Measurements from ENCODE around the gene GOLGA8N.

Gene GOLGA8N

DNA sequence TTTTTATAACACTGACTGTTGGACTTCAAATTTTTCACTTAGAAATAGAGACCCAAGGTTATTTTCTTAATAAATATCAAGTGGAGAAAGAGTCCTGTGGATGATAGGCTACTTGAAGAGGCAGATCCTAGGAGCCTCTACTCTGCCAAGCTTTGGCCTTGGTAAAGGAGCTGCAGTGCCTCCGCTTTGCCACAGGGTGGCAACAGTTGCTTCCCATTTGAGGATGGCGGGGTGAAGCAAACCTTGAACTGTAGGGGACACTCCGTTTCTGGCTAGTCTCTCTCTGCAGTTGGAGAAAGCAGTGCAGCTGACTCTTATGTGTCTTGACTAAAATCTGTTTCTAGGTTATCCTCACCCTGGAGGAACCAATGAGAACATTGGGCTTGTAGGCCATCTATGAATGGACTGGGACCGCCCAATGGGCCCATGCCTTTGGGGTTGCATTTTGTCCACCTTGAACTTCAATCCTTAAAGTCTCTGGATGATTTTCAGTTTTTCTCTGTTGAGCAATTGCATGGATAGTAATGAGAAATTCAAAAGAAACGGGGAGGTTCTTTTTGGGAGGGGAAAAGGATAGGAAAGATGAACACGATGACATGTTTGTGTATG, 58.1 kb downstream of the GOLGA8N start:
- peak in 1 of 2 donors; percentile 5 for DNase-seq (ENCODE audit: low read depth in 2 of 2)

DNA sequence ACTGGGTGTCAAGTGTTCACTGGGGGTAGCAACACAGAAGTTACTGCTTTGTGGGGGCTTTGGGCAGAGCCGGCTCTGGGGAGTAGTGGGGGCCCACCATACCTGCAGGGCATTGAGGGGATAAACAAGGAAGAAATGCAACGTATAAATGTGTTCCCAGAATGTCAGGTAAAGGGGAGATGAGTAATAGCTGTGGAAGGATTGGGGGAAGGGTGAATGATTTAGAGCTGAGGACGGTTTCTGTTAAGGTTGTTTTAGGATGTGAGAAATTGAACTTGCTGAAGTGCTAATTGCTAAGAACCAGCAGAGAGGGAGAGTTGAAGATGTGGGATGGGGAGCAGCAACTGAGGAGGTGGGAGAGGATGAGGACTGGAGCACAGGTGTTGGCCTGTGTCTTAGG, 58.9 kb downstream of the GOLGA8N start:
- no peak for DNase-seq (ENCODE audit: low read depth in 2 of 2)

DNA sequence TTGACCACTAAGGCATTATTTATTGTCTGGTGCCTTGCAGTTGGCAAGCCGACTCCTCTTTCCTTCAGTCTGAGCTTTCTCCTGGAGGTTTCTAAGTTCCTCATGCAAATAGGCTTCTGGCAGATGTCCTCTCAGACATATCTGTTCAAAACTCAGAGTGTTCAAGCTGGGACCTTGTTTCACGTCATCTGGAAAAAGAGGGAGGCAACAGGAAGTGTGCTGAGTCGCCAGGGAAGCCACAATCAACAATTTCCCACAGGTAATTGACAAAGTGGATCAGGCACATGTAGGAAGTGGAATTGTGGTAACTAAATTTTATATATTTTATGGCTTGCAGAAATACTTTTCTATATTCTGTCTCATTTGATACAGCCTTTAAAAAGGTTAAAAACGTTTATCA, 62.8 kb downstream of the GOLGA8N start:
- DNase-seq (ENCODE audit: low read depth in 2 of 2) = no peak

DNA sequence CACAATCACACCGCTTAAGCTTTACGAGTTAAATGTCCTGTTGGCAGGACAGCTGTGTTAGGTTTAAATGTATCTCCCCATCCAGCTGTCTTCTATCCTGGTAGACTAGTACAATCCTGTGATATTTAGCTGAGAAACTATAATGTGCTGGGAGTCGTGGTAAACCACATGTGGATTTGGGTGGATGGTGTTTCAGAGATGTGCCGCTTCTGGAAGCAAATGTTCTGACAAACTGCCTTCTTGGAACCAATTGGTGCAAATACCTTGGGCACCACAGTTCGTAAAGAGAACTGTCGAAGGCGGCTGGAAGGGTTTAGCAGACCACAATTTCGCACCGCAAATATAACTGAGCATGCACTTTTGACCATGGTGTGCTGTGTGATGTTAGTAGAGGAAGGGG, 63.2 kb downstream of the GOLGA8N start:
- no peak for DNase-seq (ENCODE audit: low read depth in 2 of 2)
